Thyroid gland (tissue), 4 donors: ENCODE data around the gene C12orf42.

ENCODE experiments used
- CTCF ChIP-seq, 6 experiments: fragments of 200-600 bp in 3 of 6; fragments of 450-650 bp in 3 of 6; sonication (generic) in 3 of 6; IDR thresholded peaks; one replicate each; pipeline ENCODE4 v1.5.1; 2016 to 2019; ENCODE audit warnings: antibody characterized with exemption in 6 of 6, mild to moderate bottlenecking in 2 of 6, inconsistent platforms in 1 of 6, moderate library complexity in 1 of 6
- POLR2A ChIP-seq, 2 donors: fragments of 450-650 bp; IDR thresholded peaks; one replicate each; pipeline ENCODE4 v1.6.1; 2017; ENCODE audit warnings: antibody characterized with exemption in 2 of 2, mild to moderate bottlenecking in 2 of 2, moderate library complexity in 1 of 2

DNA sequence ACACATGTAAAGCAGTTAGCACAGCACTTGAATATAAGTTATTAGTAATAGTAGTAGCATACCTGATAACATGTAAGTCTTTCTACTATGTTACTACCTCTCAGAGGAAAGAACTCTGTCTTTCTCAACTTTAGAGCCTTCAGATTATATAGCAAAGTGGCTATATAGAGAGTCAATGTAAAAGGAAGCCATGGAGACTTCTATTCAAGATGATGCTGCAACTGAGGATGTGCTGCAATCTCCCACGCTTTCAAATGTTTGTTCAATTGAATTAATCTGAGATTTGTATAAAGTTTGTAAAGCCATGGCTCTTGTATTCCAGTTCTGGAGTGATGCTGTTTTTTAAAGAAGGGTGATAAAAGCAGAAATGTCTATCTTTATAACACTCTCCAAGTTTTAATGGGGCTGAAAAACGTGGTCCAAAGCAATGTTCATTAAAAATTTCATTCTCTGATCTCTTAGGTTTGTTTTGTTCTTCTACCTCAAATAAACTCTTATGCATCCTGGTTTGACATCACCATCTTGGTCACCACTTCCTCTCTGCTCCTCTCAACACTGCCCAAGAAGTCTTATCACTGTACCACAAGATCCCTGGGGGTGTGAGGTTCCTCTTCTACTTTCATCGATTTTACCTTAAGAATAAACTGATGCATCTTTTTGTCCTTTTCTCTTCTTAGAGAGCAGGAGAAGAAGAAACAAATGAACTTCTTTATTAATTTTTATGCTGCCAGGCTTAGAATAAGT lies 40.6 kb downstream of the C12orf42 start:
- TF ChIP-seq CTCF (IDR thresholded peaks at IDR 0.05) = no peak
- no peak for TF ChIP-seq POLR2A (IDR thresholded peaks at IDR 0.05)
